ENCODE data around the gene TAS2R3.
"Not testable (repeated sequence)": the region's sequence is repeated elsewhere in the genome, so short reads cannot be mapped to it uniquely, and the experiment has no call there.

Gene TAS2R3

GRCh38 chr7:141763797-141764196 is at the start of gene TAS2R3:
TAS2R3 (plus strand) TSS chr7:141764097; CDS start chr7:141764159, 62 bp downstream.
- DNase-seq = no peak

- DNase-seq = no peak
These were observed 49.3 kb upstream of the TAS2R3 start for GRCh38 chr7:141714571-141714970.

- no peak for DNase-seq
These were observed 48.9 kb upstream of the TAS2R3 start for GRCh38 chr7:141715018-141715417.

GRCh38 chr7:141715794-141716689 is 47.9 kb upstream of the TAS2R3 start:
- DNase-seq = no peak

GRCh38 chr7:141717450-141717849 is 46.4 kb upstream of the TAS2R3 start:
- no peak for DNase-seq

GRCh38 chr7:141722529-141722928 is 41.4 kb upstream of the TAS2R3 start:
- no peak for DNase-seq

GRCh38 chr7:141729020-141729419 is 34.9 kb upstream of the TAS2R3 start:
- DNase-seq = no peak

- DNase-seq = peak in 3 of 56 donors; percentile 3 to 7 (median 3)
These were observed 32.3 kb upstream of the TAS2R3 start for GRCh38 chr7:141731476-141732149.

- DNase-seq = no peak
These were observed 26.6 kb upstream of the TAS2R3 start for GRCh38 chr7:141737118-141737835.

GRCh38 chr7:141737836-141738591 is 25.9 kb upstream of the TAS2R3 start, which contains the start of gene SSBP1:
SSBP1 (plus strand) TSS chr7:141738358; CDS start chr7:141739167, 809 bp downstream.
- DNase-seq = peak; percentile 46 to 95 (median 86)

- no peak for DNase-seq
These were observed 25.3 kb upstream of the TAS2R3 start for GRCh38 chr7:141738592-141739013.

GRCh38 chr7:141739250-141739649 is 24.6 kb upstream of the TAS2R3 start:
- DNase-seq = no peak

GRCh38 chr7:141742229-141742628 is 21.7 kb upstream of the TAS2R3 start:
- DNase-seq = no peak

GRCh38 chr7:141744131-141744530 is 19.8 kb upstream of the TAS2R3 start:
- no peak for DNase-seq

GRCh38 chr7:141748396-141748795 is 15.5 kb upstream of the TAS2R3 start:
- no peak for DNase-seq

- not testable (repeated sequence) for DNase-seq
These were observed 12.0 kb upstream of the TAS2R3 start for GRCh38 chr7:141751904-141752303.

- DNase-seq = no peak
These were observed 11.3 kb upstream of the TAS2R3 start for GRCh38 chr7:141752634-141753033.

GRCh38 chr7:141754939-141755338 is 9.0 kb upstream of the TAS2R3 start:
- DNase-seq = no peak

- DNase-seq = not testable (repeated sequence)
These were observed 6.2 kb downstream of the TAS2R3 start for GRCh38 chr7:141770083-141770583.

- no peak for DNase-seq
These were observed 12.5 kb downstream of the TAS2R3 start, which contains the start of gene TAS2R4 for GRCh38 chr7:141776374-141776773. TAS2R4 (plus strand) TSS chr7:141776674; CDS start chr7:141778489, 1,815 bp downstream.
